GM19468 (cell line): ENCODE data around the gene TPPP.

ENCODE experiments used
- ATAC-seq: cut with Tn5 transposase; IDR thresholded peaks from one replicate; pipeline ENCODE4 v1.9.1; 2021; ENCODE audit warnings: mild to moderate bottlenecking, moderate library complexity, moderate number of reproducible peaks; ENCODE audit not compliant: unreplicated experiment; ENCODE audit errors: extremely low read depth

The TPPP gene

GRCh38 chr5:668283-668995 lies 24.7 kb downstream of the TPPP start:
- ATAC-seq = no peak

GRCh38 chr5:666816-667498 lies 26.2 kb downstream of the TPPP start:
- no peak for ATAC-seq

- ATAC-seq = no peak
These were observed 27.0 kb downstream of the TPPP start for GRCh38 chr5:665956-666711.

- no peak for ATAC-seq
These were observed 27.6 kb downstream of the TPPP start for GRCh38 chr5:665541-665955.

GRCh38 chr5:664994-665360 lies 28.2 kb downstream of the TPPP start:
- ATAC-seq = no peak

GRCh38 chr5:664343-664993 lies 28.7 kb downstream of the TPPP start:
- ATAC-seq = no peak

- ATAC-seq = no peak
These were observed 29.5 kb downstream of the TPPP start for GRCh38 chr5:663436-664342.

- ATAC-seq = no peak
These were observed 30.3 kb downstream of the TPPP start for GRCh38 chr5:662751-663435.

- no peak for ATAC-seq
These were observed 31.0 kb downstream of the TPPP start for GRCh38 chr5:661891-662750.

GRCh38 chr5:660491-661030 lies 32.6 kb downstream of the TPPP start:
- ATAC-seq = no peak

GRCh38 chr5:659496-660263 lies 33.5 kb downstream of the TPPP start:
- ATAC-seq = no peak

GRCh38 chr5:658103-658502 lies 35.0 kb downstream of the TPPP start:
- no peak for ATAC-seq

GRCh38 chr5:657570-657969 lies 35.6 kb downstream of the TPPP start:
- ATAC-seq = no peak

- ATAC-seq = no peak
These were observed 37.7 kb downstream of the TPPP start for GRCh38 chr5:655406-655805.

- ATAC-seq = no peak
These were observed 38.9 kb downstream of the TPPP start for GRCh38 chr5:654071-654778.

GRCh38 chr5:652773-653350 lies 40.3 kb downstream of the TPPP start:
- ATAC-seq = no peak
